K562 (cell line): ENCODE measurements around the gene CCDC33. TPM values are rescaled to one million over a fixed set of nuclear protein-coding genes. Genes with fewer than 3 reads are reported as not detected.

Experiments used
- BACH1 ChIP-seq: fragments of 200-800 bp; sonication (Bioruptor generic); IDR thresholded peaks from 2 replicates; pipeline ENCODE4 v1.6.1; 2016; ENCODE audit warnings: missing genetic modification characterization, missing compliant biosample characterization
- CREM ChIP-seq: IDR thresholded peaks from 2 replicates; pipeline ENCODE4 v1.6.1; 2014; ENCODE audit warnings: antibody characterized with exemption, low read depth
- CXXC5 ChIP-seq: fragments of 250-450 bp; sonication (Bioruptor Pico); IDR thresholded peaks from 2 replicates; pipeline ENCODE4 v1.8.0; 2022; ENCODE audit warnings: inconsistent platforms, mild to moderate bottlenecking, moderate library complexity
- FOXP4 ChIP-seq: sonication (generic); formaldehyde crosslinking; IDR thresholded peaks from 2 replicates; pipeline ENCODE4 v1.8.0; 2022; ENCODE audit warnings: mild to moderate bottlenecking, missing genetic modification reagents, borderline replicate concordance
- JUND ChIP-seq, 2 experiments: IDR thresholded peaks; 2 replicates in 1 of 2; 3 replicates in 1 of 2; pipeline ENCODE4 v1.6.1; 2011; ENCODE audit warnings: borderline replicate concordance in 2 of 2, low read depth in 2 of 2, low read length in 2 of 2, improper control_type of control experiment in 1 of 2, missing biosample characterization in 1 of 2, missing genetic modification characterization in 1 of 2, missing genetic modification reagents in 1 of 2
- LEF1 ChIP-seq: fragments of 450-650 bp; IDR thresholded peaks from 2 replicates; pipeline ENCODE4 v1.6.1; 2016; ENCODE audit warnings: mild to moderate bottlenecking
- MAZ ChIP-seq, 2 experiments: fragments of 450-650 bp in 1 of 2; sonication (generic) in 1 of 2; formaldehyde crosslinking; IDR thresholded peaks in 1 of 2; conservative IDR thresholded peaks in 1 of 2; 2 replicates each; pipeline versions ENCODE4 v1.4.0 to v1.5.0; 2020; ENCODE audit warnings: mild to moderate bottlenecking in 1 of 2, missing genetic modification reagents in 1 of 2
- MIER1 ChIP-seq: fragments of 450-650 bp; IDR thresholded peaks from 2 replicates; pipeline ENCODE4 v1.6.1; 2016; ENCODE audit warnings: antibody characterized with exemption, mild to moderate bottlenecking, low read depth
- NEUROD1 ChIP-seq: fragments of 150-350 bp; IDR thresholded peaks from 2 replicates; pipeline ENCODE4 v1.6.1; 2014; ENCODE audit warnings: borderline replicate concordance, low read length, low read depth; ENCODE audit not compliant: partially characterized antibody
- NRF1 ChIP-seq, 2 experiments: fragments of 450-650 bp; IDR thresholded peaks in 1 of 2; conservative IDR thresholded peaks in 1 of 2; 2 replicates each; pipeline ENCODE4 v1.6.1; 2014; ENCODE audit warnings: mild to moderate bottlenecking in 2 of 2
- POLR2AphosphoS2 ChIP-seq: IDR thresholded peaks from 2 replicates; pipeline ENCODE4 v1.6.1; 2012; ENCODE audit warnings: low read length, improper control_type of control experiment
- PRMT5 ChIP-seq: sonication (generic); formaldehyde crosslinking; IDR thresholded peaks from 2 replicates; pipeline ENCODE4 v1.5.0; 2020; ENCODE audit warnings: missing genetic modification reagents
- TCF3 ChIP-seq: sonication (generic); formaldehyde crosslinking; IDR thresholded peaks from 2 replicates; pipeline ENCODE4 v1.4.0; 2020; ENCODE audit warnings: mild to moderate bottlenecking, missing genetic modification reagents
- VEZF1 ChIP-seq: fragments of 200-800 bp; sonication (Bioruptor generic); IDR thresholded peaks from 2 replicates; pipeline ENCODE4 v1.6.1; 2017; ENCODE audit warnings: missing genetic modification characterization, missing compliant biosample characterization
- ZBTB12 ChIP-seq: fragments of 250-450 bp; sonication (Bioruptor Pico); IDR thresholded peaks from 2 replicates; pipeline ENCODE4 v1.4.0; 2020
- ZNF311 ChIP-seq: fragments of 250-450 bp; sonication (Bioruptor Pico); IDR thresholded peaks from 2 replicates; pipeline ENCODE4 v1.4.0; 2020; ENCODE audit warnings: mild to moderate bottlenecking, moderate library complexity
- ZNF347 ChIP-seq: fragments of 450-650 bp; formaldehyde crosslinking; IDR thresholded peaks from 2 replicates; pipeline ENCODE4 v1.4.0; 2020; ENCODE audit warnings: low read depth, mild to moderate bottlenecking, moderate library complexity
- ZNF589 ChIP-seq: fragments of 200-800 bp; sonication (Bioruptor generic); IDR thresholded peaks from 2 replicates; pipeline ENCODE4 v1.6.1; 2016; ENCODE audit warnings: low read depth, missing genetic modification characterization, missing compliant biosample characterization
- ZNF830 ChIP-seq: fragments of 250-450 bp; sonication (Bioruptor Pico); IDR thresholded peaks from 2 replicates; pipeline ENCODE4 v1.5.0; 2021; ENCODE audit warnings: mild to moderate bottlenecking
- polyA plus RNA-seq, 8 experiments: library from polyadenylated mRNA; depleted of rRNA in 4 of 8; stranded (reverse) in 5 of 8; unstranded in 3 of 8; fragments of >200 nt; fragmentation: Nextera tagmentation in 2 of 8; fragmentation: Illumina TruSeq in 1 of 8; extraction: Ambion mirVana in 2 of 8; extraction: Trizol in 1 of 8; gene quantifications; 2 replicates each; pipeline versions ENCODE4 v1.2.1 to v1.2.3, GENCODE V29; 2011 to 2014; ENCODE audit warnings: inconsistent platforms in 1 of 8, missing spikeins in 1 of 8
- total RNA-seq, 7 experiments: library from RNA; depleted of rRNA in 6 of 7; stranded (reverse); fragments of >200 nt in 6 of 7; fragmentation: Illumina TruSeq in 2 of 7; extraction: Trizol in 2 of 7; gene quantifications; 2 replicates each; pipeline versions ENCODE4 v1.2.1 to v1.2.3, GENCODE V29; 2011 to 2021; ENCODE audit warnings: low replicate concordance in 1 of 7

CCDC33 gene
- total and polyA plus RNA-seq, 9 of the 15 experiments (the other 6 are each of a cell fraction or from before 2014, with no cell fraction given): 0.08 to 1.1 (median 0.15) TPM; not detected in 4

DNA sequence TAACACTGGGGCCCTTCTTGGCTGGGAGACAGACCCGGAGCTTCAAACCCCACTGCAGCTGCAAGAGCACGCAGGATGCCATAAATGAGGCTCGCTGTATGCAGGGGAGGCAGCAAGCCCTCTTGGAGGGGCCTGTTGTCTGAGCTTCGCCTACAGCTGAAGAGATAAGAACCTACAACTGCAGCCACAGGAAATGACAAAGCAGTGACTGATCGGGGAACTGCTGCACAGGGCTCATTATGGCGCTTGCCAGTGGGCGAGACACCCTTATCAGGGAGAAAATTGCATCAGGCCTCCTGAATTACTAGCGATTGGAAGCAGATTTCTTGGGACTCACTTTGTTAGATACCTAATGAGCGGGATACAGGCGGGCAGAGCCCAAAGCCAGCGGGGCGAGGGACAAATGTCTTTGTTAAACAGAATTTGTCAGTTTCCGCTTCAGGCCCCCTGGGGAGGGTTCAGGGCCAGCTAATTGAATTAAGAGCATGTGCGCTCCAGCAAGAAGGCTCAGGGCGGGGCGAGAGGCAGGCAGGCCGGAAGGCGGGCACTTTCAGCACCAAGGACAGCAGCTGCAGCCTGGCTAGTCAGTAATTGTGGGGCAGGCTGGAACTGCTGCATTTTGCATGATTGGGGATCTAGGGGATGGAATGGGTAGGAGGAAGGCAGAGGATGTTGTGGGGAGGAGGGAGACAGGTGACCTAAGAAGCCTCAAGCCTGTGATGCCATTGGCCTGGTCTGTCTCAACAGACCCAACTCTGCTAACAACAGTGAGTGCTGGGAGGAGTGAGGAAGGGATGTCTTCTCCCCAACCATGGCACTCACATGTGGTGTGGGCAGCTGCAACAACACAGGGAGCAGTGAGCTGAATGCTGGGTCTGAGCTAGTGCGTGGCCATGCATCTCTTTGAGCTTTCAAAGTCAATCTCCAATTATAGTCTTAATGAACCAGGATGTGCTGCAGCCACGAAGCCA, 55.3 kb downstream of the CCDC33 start (continued):
- TF ChIP-seq MIER1 (peak; percentile 98), POLR2AphosphoS2 (no peak), CXXC5 (CRISPR knock-in tag) (peak; percentile 57), BACH1 (tag) (peak; percentile 44; the same call in 1 of the 2 replicates), LEF1 (no peak), PRMT5 (CRISPR knock-in tag) (peak; percentile 95), TCF3 (CRISPR knock-in tag) (peak; percentile 51; the same call in 1 of the 2 replicates), ZNF830 (CRISPR knock-in tag) (no peak), CREM (peak; percentile 42; the same call in 1 of the 2 replicates), ZBTB12 (CRISPR knock-in tag) (no peak), VEZF1 (CRISPR knock-in tag) (peak; percentile 64), ZNF589 (CRISPR knock-in tag) (peak; percentile 85), ZNF311 (CRISPR knock-in tag) (peak; percentile 69; the same call in 1 of the 2 replicates), JUND (IDR thresholded peaks at IDR 0.05; ENCODE audit: borderline replicate concordance, low read depth, low read length) (peak; percentile 52; the same call in 1 of the 2 replicates), JUND (tag; IDR thresholded peaks at IDR 0.05; ENCODE audit: borderline replicate concordance, low read depth, low read length) (no peak; the same call in 2 of the 3 replicates), ZNF347 (CRISPR knock-in tag) (no peak), NRF1 (conservative IDR thresholded peaks at IDR 0.05 in 1 of 2, IDR thresholded peaks at IDR 0.05 in 1 of 2) (peak; percentile 26 to 36; a peak in 2 of 4 replicates), FOXP4 (CRISPR knock-in tag) (no peak), NEUROD1 (peak; percentile 8), MAZ (CRISPR knock-in tag; conservative IDR thresholded peaks at IDR 0.05 in 1 of 2, IDR thresholded peaks at IDR 0.05 in 1 of 2) (peak; percentile 65 to 95)
